CD4-positive, alpha-beta T cell (primary cell): ENCODE data around the gene BICD2. TPM values are rescaled to one million over a fixed set of nuclear protein-coding genes. Genes with fewer than 3 reads are reported as not detected.
"Not testable (repeated sequence)": the region's sequence is repeated elsewhere in the genome, so short reads cannot be mapped to it uniquely, and the experiment has no call there.

Experiments
- ATAC-seq: fragments of 200-7000 bp; cut with Tn5 transposase; one replicate; pipeline ENCODE4 v1.10.0; 2022; ENCODE audit warnings: mild to moderate bottlenecking; ENCODE audit not compliant: poor library complexity
- CTCF ChIA-PET: fragments of 350-600 bp; sonication (Branson Sonifier 250); formaldehyde crosslinking; loops from one replicate; lab custom pipeline; 2021; ENCODE audit warnings: antibody characterized with exemption, inconsistent platforms; lab: Charles Lee
- POLR2A ChIA-PET: fragments of 350-600 bp; sonication (Branson Sonifier 250); formaldehyde crosslinking; loops from one replicate; lab custom pipeline; 2021; ENCODE audit warnings: antibody characterized with exemption, inconsistent platforms; lab: Charles Lee
- DNase-seq, 14 experiments: peaks; one replicate each; pipeline ENCODE4 v3.0.0-alpha.2; 2013 to 2020; ENCODE audit warnings: mixed read lengths in 2 of 14
- H3K27ac ChIP-seq, 2 donors: one replicate each; pipeline versions ENCODE4 v1.5.1 to v1.7.0; 2013; ENCODE audit warnings: low read length in 2 of 2, low read depth in 1 of 2, mild to moderate bottlenecking in 1 of 2
- H3K27me3 ChIP-seq, 2 experiments: 1 replicate in 1 of 2; 2 replicates in 1 of 2; pipeline versions ENCODE4 v1.6.1 to v1.7.0; 2013; ENCODE audit warnings: low read length in 2 of 2, control low read depth in 1 of 2, mild to moderate bottlenecking in 1 of 2, moderate library complexity in 1 of 2; ENCODE audit not compliant: insufficient read depth in 2 of 2, control insufficient read depth in 1 of 2
- H3K36me3 ChIP-seq: one replicate; pipeline ENCODE4 v1.6.1; 2013; ENCODE audit warnings: low read length, control low read depth; ENCODE audit not compliant: insufficient read depth
- H3K4me1 ChIP-seq: one replicate; pipeline ENCODE4 v1.6.1; 2013; ENCODE audit warnings: low read length, control low read depth; ENCODE audit not compliant: insufficient read depth
- H3K4me3 ChIP-seq: one replicate; pipeline ENCODE4 v1.5.1; 2013; ENCODE audit warnings: mild to moderate bottlenecking, low read length, moderate library complexity
- H3K9me3 ChIP-seq, 2 experiments: 1 replicate in 1 of 2; 2 replicates in 1 of 2; pipeline versions ENCODE4 v1.6.1 to v1.7.0; 2013; ENCODE audit warnings: low read length in 2 of 2, mild to moderate bottlenecking in 2 of 2, control low read depth in 1 of 2, moderate library complexity in 1 of 2; ENCODE audit not compliant: control insufficient read depth in 1 of 2, insufficient read depth in 1 of 2
- H3K27ac Mint-ChIP-seq: one replicate; pipeline ENCODE4 v1.8.0; 2020; ENCODE audit warnings: mixed read lengths
- H3K27me3 Mint-ChIP-seq: one replicate; pipeline ENCODE4 v1.8.0; 2021; ENCODE audit warnings: mixed read lengths
- H3K36me3 Mint-ChIP-seq: one replicate; pipeline ENCODE4 v1.8.0; 2021; ENCODE audit warnings: low read depth, mixed read lengths
- H3K4me1 Mint-ChIP-seq: one replicate; pipeline ENCODE4 v1.8.0; 2021; ENCODE audit warnings: low read depth, mixed read lengths
- H3K4me3 Mint-ChIP-seq: one replicate; pipeline ENCODE4 v1.8.0; 2020; ENCODE audit warnings: mild to moderate bottlenecking, mixed read lengths
- H3K9me3 Mint-ChIP-seq: one replicate; pipeline ENCODE4 v1.8.0; 2020; ENCODE audit warnings: mixed read lengths
- intact Hi-C, 2 experiments: fragments of 100-400 bp; cut with DNase I in 1 of 2; cut with micrococcal nuclease in 1 of 2; formaldehyde crosslinking; loops; one replicate each; pipeline versions ENCODE4 v1.15.1 to v1.9.0; 2023 to 2025; cut with DNase I, micrococcal nuclease
- polyA plus RNA-seq, 2 donors: library from polyadenylated mRNA; unstranded; fragments of 120-200 nt; gene quantifications; one replicate each; pipeline ENCODE4 v1.2.1, GENCODE V29; 2013
- total RNA-seq, 174 experiments: library from RNA in 2 of 174; stranded (reverse) in 2 of 174; gene quantifications; one replicate each; pipeline ENCODE4 v1.2.3 and lab custom pipeline; 2021 to 2026
- TF ChIP-seq, protein P1 (sequence below): fragments of 200-600 bp; IDR thresholded peaks from one replicate; pipeline ENCODE4 v1.8.0; 2022; ENCODE audit warnings: antibody characterized with exemption, mild to moderate bottlenecking

Gene BICD2
- total RNA-seq (10 to 100 TPM; 14.1 to 14.9 TPM), total RNA-seq (lab: John Stamatoyannopoulos, UW) (65.5 to 138 (median 104) reads per million in 172 experiments)
- polyA plus RNA-seq (2013, experiment 1 of 2) = 24.0 TPM
- polyA plus RNA-seq (2013, experiment 2 of 2) = 24.7 TPM

DNA sequence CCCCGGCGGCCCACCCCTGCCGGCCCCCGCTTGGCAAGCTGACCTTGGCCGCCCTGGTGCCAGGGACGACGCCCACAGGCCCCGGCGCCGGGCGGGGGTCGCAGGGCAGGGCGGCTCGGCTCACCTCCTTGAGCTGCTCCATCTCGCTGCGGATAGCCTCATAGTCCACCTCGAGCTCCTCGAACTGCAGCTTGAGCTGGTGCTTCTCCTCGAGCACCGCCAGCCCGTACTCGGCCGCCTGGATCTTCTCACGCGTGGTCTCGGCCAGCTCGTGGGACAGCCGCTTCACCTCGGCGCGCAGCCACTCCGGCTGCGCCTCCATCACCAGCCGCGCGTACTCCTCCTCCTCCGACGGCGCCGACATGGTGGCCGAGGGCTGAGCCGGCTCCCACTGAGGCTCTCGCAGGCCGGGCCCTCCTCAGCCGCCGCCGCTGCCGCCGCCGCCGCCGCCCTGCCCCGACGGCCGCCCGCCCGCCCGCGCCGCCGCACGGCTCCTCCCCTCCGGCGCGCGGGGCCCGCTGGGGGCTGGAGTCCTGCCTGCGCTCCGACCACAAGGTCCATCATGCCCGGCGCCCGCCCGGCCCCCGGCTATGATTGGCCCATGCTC is at the start of gene BICD2:
BICD2 (minus strand) TSS at position 453 of the 607 bp plus-strand sequence; CDS start at position 364, 89 bp downstream.
- DNase-seq (peak in 1 of 14 experiments; percentile 97), ATAC-seq (no peak)
- Mint-ChIP-seq H3K9me3 (no peaks in the 10 kb centered on the region), H3K36me3 (no peaks in the 10 kb centered on the region), H3K27ac (peak within 1 kb of the TSS; percentile 100), H3K4me1 (peaks cover 58% of the 10 kb centered on the region), H3K27me3 (no peaks in the 10 kb centered on the region), H3K4me3 (peak within 1 kb of the TSS; percentile 98)
- CTCF ChIA-PET = interaction anchor here (0.6 to 1.6 kb wide), 9 partner anchors 8 to 340 kb away, joined by 3 to 10 read pairs (median 3); partner anchors contain the start of gene IPPK
- Histone ChIP-seq H3K27me3 (no peaks in the 10 kb centered on the region), H3K4me1 (peaks cover 54% of the 10 kb centered on the region), H3K36me3 (no peaks in the 10 kb centered on the region), H3K27ac (peak within 1 kb of the TSS; percentile 97), H3K9me3 (no peaks in the 10 kb centered on the region), H3K4me3 (peak within 1 kb of the TSS; percentile 95)
- intact Hi-C loops = loop anchor here (1.0 to 10.0 kb wide), 8 partner anchors 48 to 1494 kb away; partner anchors contain the start of genes SPTLC1 (in 2 of the 2), CARD19 (in 1 of the 2), CENPP (in 1 of the 2) and FAM120A (in 1 of the 2)
- TF ChIP-seq, protein P1, sequence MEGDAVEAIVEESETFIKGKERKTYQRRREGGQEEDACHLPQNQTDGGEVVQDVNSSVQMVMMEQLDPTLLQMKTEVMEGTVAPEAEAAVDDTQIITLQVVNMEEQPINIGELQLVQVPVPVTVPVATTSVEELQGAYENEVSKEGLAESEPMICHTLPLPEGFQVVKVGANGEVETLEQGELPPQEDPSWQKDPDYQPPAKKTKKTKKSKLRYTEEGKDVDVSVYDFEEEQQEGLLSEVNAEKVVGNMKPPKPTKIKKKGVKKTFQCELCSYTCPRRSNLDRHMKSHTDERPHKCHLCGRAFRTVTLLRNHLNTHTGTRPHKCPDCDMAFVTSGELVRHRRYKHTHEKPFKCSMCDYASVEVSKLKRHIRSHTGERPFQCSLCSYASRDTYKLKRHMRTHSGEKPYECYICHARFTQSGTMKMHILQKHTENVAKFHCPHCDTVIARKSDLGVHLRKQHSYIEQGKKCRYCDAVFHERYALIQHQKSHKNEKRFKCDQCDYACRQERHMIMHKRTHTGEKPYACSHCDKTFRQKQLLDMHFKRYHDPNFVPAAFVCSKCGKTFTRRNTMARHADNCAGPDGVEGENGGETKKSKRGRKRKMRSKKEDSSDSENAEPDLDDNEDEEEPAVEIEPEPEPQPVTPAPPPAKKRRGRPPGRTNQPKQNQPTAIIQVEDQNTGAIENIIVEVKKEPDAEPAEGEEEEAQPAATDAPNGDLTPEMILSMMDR = no peak
- POLR2A ChIA-PET = interaction anchor here (0.8 to 3.0 kb wide), 10 partner anchors 24 to 802 kb away, joined by 3 to 34 read pairs (median 4); partner anchors contain the start of genes CENPP and IPPK

GRCh38 chr9:92809629-92810326 is 45.1 kb upstream of the BICD2 start:
- Histone ChIP-seq H3K27me3 (peaks cover 49 to 67% of the 10 kb centered on the region in 2 experiments), H3K4me3 (peak overlapping the region; percentile 49), H3K4me1 (peaks cover 32% of the 10 kb centered on the region)
- ChIA-PET CTCF (interaction anchor here (1.1 to 1.2 kb wide), 2 partner anchors 10 to 45 kb away, joined by 3 read pairs; no protein-coding TSS in a partner anchor), POLR2A (interaction anchor here (0.7 to 1.6 kb wide), 8 partner anchors 17 to 757 kb away, joined by 3 to 7 read pairs (median 4); partner anchors contain the start of gene IPPK)
- peak in 4 of 14 experiments; percentile 11 to 27 (median 15) for DNase-seq
- Mint-ChIP-seq H3K4me3 (peak overlapping the region; percentile 91), H3K27me3 (peaks cover 75% of the 10 kb centered on the region), H3K4me1 (peaks cover 14% of the 10 kb centered on the region)
- H3K9me3 ChIP-seq, H3K36me3 Mint-ChIP-seq, H3K9me3 Mint-ChIP-seq, ATAC-seq, H3K27ac Mint-ChIP-seq, H3K36me3 ChIP-seq, H3K27ac ChIP-seq: not testable (repeated sequence)
- intact Hi-C loops = loop anchor here in 1 of 2 experiments (2.0 kb wide), 1 partner anchor 77 kb away; no protein-coding TSS in a partner anchor

GRCh38 chr9:92808726-92809451 is 44.3 kb upstream of the BICD2 start:
- Histone ChIP-seq H3K4me3 (peak overlapping the region; percentile 49), H3K27me3 (peaks cover 45 to 70% of the 10 kb centered on the region in 2 experiments), H3K4me1 (peaks cover 32% of the 10 kb centered on the region), H3K36me3 (no peaks in the 10 kb centered on the region), H3K9me3 (peaks cover 0 to 9% of the 10 kb centered on the region in 2 experiments), H3K27ac (no peak overlapping the region)
- H3K4me3 Mint-ChIP-seq = peak overlapping the region; percentile 91
- peak; percentile 17 to 72 (median 38) for DNase-seq
- H3K9me3 Mint-ChIP-seq = no peaks in the 10 kb centered on the region
- H3K36me3 Mint-ChIP-seq = no peaks in the 10 kb centered on the region
- H3K27ac Mint-ChIP-seq = no peak overlapping the region
- peak; percentile 63 for ATAC-seq
- POLR2A ChIA-PET = interaction anchor here (0.8 to 1.6 kb wide), 8 partner anchors 34 to 758 kb away, joined by 3 to 7 read pairs (median 3); partner anchors contain the start of gene IPPK
- TF ChIP-seq, protein P1 = no peak
- CTCF ChIA-PET = interaction anchor here (1.1 to 1.6 kb wide), 2 partner anchors 9 to 18 kb away, joined by 3 to 6 read pairs; no protein-coding TSS in a partner anchor
- peaks cover 68% of the 10 kb centered on the region for H3K27me3 Mint-ChIP-seq
- intact Hi-C loops = loop anchor here in 1 of 2 experiments (2.0 kb wide), 1 partner anchor 78 kb away; no protein-coding TSS in a partner anchor
- H3K4me1 Mint-ChIP-seq = peaks cover 14% of the 10 kb centered on the region
